Measurements from ENCODE around the gene FSCN2.

DNA sequence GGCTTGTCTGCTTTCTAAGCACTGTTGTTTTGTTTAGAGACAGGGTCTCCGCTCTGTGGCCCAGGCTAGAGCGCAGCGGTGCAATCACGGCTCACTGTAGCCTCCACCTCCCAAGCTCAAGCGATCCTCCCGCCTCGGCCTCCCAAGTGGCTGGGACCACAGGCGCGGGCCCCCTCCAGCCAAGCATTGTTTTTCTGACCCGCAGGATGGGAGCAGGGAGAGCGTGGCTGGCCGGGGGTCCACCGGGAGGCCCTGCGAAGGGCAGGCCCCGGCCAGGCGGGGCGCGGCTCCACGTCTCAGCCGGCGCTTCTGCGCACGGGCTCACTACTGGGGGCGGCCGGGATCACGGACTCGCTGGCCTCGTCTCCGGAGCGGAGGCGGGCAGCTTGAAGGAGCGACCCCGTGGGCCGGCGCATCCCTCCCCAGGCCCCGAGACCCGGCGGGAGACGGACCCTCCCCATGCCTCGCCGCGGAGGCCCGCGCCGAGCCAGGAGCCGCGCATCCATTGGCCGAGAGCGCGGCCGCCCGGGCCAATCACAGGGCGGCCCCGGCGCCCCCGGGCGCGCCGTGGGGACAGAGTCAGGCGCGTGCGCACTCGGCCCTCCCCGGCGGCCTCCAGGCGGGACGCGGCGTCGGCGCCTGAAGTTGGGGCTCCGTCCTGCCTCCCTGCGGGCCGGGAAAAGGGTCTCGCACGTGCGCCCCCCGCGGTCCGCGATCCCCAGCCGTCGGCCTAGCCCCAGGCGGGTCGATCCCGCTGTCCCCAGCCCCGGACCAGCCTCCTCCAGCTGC, 40.5 kb upstream of the FSCN2 start:
- TF ChIP-seq CTCF (conservative IDR thresholded peaks at IDR 0.05; ENCODE audit: low read depth, low read length) (no peak), POLR2A (IDR thresholded peaks at IDR 0.05; ENCODE audit: low read depth, low read length) (peak; percentile 85), BHLHE40 (IDR thresholded peaks at IDR 0.05; ENCODE audit: low read depth, low read length) (no peak), RFX5 (IDR thresholded peaks at IDR 0.05; ENCODE audit: low read depth, low read length) (no peak), SMC3 (IDR thresholded peaks at IDR 0.05; ENCODE audit: low read depth, low read length) (no peak), RCOR1 (IDR thresholded peaks at IDR 0.05; ENCODE audit: insufficient replicate concordance, low read length) (no peak), CEBPB (IDR thresholded peaks at IDR 0.05; ENCODE audit: low read depth, low read length) (no peak), CHD1 (IDR thresholded peaks at IDR 0.05; ENCODE audit: low read depth, low read length) (no peak), USF2 (IDR thresholded peaks at IDR 0.05; ENCODE audit: low read depth, low read length) (no peak), FOS (IDR thresholded peaks at IDR 0.05; ENCODE audit: low read depth, low read length) (no peak), RAD21 (IDR thresholded peaks at IDR 0.05; ENCODE audit: low read length) (no peak)

Measured in IMR-90 (cell line).